DND-41 (cell line): ENCODE measurements around the gene CDCA7.

Experiments used
- CTCF ChIP-seq: IDR thresholded peaks from 2 replicates; pipeline ENCODE4 v1.5.1; 2012; ENCODE audit warnings: borderline replicate concordance, low read length, moderate library complexity, mild to moderate bottlenecking; ENCODE audit not compliant: poor library complexity, severe bottlenecking; ENCODE audit errors: extremely low read depth
- EZH2 ChIP-seq: IDR thresholded peaks from 3 replicates; pipeline ENCODE4 v1.6.1; 2012; ENCODE audit warnings: borderline replicate concordance, low read depth, mild to moderate bottlenecking, moderate library complexity, low read length, inconsistent platforms; ENCODE audit not compliant: severe bottlenecking

DNA sequence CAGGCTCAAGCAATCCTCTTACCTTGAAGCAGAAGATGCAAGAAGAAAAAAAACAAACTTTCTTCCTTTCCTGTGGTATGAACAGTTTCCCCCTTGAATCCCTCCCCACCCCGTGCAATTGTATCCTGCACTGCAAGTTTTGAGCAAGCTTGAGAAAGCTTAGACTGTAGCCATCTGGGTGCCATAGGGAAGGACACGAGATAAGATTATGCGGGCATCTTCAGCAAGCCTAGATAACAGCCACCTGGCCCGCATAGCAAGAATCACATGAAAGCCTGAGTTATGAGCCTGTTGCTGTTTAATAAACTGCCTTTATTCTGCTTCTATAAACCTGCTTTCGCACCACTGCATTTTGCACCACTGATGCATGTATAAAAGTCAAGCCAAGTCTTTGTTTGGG, 27.3 kb upstream of the CDCA7 start:
- TF ChIP-seq CTCF, result no peak
- TF ChIP-seq EZH2, result no peak
